Stimulated activated CD4-positive, alpha-beta T cell treated with anti-CD3 and anti-CD28 coated beads, Interleukin-2, amount 100 ng/mL, for 4 hours (primary cell): Measurements from ENCODE around the gene SLC10A7.

Experiments
- DNase-seq: peaks from one replicate; pipeline ENCODE4 v3.0.0-alpha.2; 2020; ENCODE audit warnings: low read depth

SLC10A7 gene

DNA sequence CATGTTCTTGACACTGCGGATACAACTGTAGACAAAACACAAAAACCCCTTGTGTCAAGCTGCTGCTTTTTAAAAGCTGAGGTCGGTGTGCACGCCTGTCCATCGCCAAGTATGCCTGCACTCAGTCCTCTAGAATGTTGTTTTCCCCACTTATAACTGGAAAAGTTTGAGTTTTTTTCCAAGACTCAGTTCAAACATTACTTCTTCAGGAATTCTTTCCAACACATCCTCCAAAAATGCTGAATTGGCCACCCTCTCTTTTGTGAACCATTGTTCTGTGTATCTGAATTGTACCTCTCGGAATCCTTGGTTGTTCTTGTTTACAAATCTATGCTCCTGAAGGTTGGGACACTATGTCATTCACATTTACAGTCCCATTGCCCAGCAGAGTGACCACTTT is 212.8 kb downstream of the SLC10A7 start:
- DNase-seq, result no peak

DNA sequence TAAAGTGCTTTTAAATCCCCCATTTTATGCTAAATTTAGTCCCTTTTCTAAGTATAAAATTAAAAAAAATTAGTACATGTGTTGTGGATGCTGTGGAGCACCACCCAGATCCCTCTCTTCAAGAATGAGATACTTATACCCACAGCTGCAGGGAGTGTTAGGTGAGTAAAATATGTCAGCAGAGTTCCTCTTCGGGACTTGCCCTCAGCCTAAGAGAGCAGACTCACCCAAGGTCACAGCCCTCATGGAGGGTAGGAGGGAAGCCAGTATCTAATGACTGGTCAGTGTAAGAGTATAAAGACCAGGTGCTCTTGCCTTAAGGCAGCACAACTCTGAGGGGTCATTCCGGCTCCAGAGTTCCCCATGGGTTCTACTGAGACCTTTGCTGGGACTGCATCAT is 218.9 kb downstream of the SLC10A7 start:
- no peak for DNase-seq

DNA sequence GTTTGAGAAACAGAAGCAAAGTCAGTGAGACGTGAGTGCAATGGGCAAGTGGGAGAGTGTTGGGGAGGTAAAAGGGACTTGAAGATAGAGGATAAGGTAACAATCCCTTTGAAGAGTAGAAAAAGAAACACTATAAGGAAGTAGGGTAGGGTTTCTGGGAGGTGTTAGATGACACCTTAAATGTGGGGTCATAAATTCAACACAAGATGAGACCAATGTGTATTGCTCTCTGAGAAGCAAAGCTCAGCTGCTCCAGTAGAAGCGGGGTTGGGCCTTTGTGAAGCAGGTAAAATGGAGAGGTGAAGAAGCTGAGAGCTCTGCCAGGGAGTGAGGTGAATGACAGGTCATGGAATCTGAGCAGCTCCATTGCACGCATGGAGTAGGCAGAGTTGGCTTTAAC is 222.1 kb downstream of the SLC10A7 start:
- DNase-seq, result no peak

DNA sequence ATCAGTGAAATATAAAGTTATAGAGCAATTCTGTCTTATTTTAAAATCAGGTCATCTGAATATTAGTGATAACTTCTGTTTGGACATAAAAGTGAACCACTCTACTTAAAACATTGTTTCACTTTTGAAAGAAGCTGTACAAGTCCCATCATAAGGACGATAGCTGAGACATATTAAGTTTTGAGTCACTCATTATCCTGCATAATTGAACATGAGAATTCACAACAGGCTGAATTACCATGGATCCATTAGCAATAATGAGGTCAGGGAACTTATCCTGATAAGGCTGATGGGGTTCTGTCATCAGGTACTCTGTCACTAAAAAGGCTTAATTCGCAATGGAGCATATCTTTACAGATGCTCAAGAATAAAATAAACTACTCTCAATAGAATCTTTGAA is 227.0 kb downstream of the SLC10A7 start:
- no peak for DNase-seq

DNA sequence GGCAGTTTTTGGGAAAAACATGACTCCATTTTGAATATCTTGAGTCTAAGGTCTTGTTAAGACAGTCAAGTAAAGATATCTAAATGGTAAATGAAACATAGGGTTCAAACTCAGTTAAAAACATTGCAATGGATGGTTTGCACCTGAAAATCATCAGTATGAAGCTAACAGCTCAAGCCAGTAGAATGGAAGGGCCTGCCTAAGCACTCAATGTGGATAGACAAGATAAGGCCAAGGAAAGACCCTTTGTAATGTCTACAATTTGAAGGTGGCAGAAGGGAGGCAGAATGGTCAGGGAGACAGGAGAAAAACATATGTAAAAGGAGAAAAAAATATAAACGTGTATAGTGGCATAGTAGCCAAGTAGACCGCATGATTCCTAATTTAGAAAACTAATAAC is 229.2 kb downstream of the SLC10A7 start:
- DNase-seq, result no peak

- DNase-seq, result no peak
Measured at GRCh38 chr4:146291313-146291712, 230.4 kb downstream of the SLC10A7 start.

- no peak for DNase-seq
Measured at GRCh38 chr4:146288193-146288592, 233.5 kb downstream of the SLC10A7 start.

DNA sequence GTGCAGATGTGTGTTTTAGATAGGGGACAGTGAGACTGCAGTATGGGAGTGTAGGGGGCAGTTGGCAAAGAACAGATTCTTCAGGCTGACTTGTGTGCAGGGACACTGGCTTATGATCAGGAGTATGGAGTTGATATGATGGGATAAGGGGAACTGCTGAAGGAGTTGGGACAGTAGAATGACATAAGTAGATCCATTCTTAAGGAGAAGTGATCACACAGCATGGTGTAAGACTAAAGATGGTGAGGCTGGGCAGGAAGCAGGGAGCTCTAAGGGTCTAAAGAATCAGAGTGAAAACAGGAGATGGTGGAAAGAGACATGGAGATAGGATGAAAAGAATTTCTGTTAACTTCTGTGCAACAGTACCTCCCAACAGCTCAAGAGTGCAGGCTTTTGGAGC is 236.7 kb downstream of the SLC10A7 start:
- DNase-seq, result no peak

DNA sequence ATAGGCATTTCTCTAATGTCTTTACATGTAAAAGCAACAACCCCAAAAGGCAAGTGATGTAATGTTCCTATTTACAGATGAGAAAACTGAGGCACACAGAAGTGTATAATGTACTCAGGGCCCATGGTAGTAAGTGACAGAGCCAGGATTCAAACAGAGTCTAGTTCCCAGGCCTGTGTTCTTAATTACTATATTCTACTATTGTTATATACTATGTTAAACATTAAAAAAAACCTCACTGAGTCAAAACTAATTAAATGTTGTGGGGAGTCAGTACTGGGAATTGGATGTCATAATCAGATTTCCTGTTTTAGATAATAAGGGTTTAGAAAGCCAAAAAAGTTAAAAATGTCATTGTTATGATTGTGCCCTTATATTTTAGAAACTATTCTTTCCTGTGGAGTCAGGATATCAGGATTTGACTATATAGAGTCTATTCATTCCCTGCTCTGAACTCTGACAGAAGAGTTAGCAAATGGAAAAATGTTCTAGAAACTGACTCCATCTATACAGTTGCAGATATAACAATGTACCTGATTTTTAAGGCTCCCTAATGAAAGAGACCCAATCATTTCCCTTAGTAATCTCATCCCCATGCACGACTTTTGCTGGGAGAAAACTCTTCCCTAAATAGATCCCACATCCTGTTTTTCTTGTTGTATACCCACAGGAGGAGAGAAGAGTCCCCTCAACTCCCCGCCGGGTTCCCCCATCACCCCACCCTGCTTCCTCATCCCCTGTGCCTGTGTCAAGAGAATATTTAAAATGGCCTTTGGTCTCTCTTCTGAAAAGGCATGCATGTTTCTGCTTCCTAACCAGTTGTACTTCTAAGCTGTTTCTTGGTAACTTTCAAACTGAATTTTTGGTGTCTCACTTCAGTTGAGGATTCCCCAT is 237.7 kb downstream of the SLC10A7 start:
- no peak for DNase-seq

- DNase-seq, result no peak
Measured at GRCh38 chr4:146282657-146283056, 239.1 kb downstream of the SLC10A7 start.

- no peak for DNase-seq
Measured at GRCh38 chr4:146278986-146279385, 242.8 kb downstream of the SLC10A7 start.

GRCh38 chr4:146275370-146275769 is 246.4 kb downstream of the SLC10A7 start:
- DNase-seq, result no peak

- no peak for DNase-seq
Measured at GRCh38 chr4:146274774-146275173, 247.0 kb downstream of the SLC10A7 start.

DNA sequence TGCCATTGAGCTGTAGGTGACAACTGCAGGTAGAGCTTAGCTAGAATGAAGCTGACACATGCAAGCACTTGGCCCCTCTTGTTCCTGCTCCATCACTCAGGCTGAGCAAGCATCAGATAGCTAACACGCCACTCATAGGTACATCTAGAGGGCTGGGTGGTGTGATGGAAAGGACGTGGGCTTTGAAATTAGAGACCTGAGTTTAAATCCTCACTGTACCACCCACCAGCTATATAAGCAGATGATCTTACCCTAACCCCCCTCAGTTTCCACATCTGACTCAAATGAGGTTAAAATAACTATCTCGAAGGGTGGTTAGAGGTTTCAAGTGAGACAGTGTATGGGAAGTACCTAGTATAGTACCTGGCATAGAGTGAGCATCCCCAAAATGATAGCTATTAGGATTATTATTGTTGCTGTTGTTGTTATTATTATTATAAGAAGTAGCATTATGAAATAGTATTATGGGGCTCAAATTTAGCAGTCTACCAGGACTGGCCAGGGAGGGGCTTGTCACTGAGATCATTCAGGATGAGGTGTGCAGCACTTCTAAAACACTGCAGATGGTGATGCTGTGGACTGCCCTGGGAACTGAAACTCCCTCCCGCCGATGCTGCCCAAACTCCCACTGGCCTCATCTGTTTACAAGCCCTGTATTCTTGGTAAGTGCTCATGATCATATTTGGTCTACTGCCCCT is 248.4 kb downstream of the SLC10A7 start:
- no peak for DNase-seq

DNA sequence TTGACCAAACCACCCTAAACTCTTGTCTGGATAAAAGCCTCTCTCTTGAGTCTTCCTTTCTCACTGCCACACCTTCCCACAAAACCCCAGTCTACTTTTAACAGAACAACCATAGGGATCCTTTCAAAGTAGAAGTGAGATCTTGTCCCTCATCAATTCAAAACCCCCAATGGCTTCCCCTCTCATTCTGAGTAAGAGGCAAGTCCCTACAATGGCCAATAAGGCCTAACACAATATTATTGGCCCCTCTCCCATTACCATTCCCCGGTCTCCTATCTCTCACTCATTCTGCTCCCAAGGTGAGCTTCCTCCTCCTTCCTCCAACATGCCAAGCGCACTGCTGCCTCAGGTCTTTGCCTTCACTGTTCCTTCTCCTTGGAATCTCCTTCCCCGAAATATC is 250.3 kb downstream of the SLC10A7 start:
- DNase-seq, result no peak

DNA sequence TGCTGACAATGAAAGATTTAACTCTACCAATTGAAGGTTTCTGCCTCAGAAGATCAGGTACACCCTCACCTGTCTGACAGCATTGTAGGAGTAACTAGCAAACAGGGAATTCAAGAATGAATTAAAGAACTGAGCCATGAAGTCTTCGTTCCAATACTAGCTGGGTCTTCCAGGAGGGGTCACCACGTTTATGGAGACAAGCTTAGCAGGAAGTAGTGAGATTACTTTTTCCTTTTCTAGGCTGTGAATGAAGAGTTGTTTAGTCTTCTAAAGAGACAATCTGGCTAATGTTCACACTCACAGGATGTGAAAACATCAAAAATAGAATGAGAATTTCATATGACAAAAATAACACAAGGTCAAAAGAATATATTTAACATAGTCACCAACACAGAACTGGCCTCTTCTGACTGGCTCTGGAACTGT is 252.5 kb downstream of the SLC10A7 start:
- no peak for DNase-seq

GRCh38 chr4:146267826-146268225 is 253.9 kb downstream of the SLC10A7 start:
- DNase-seq, result no peak

DNA sequence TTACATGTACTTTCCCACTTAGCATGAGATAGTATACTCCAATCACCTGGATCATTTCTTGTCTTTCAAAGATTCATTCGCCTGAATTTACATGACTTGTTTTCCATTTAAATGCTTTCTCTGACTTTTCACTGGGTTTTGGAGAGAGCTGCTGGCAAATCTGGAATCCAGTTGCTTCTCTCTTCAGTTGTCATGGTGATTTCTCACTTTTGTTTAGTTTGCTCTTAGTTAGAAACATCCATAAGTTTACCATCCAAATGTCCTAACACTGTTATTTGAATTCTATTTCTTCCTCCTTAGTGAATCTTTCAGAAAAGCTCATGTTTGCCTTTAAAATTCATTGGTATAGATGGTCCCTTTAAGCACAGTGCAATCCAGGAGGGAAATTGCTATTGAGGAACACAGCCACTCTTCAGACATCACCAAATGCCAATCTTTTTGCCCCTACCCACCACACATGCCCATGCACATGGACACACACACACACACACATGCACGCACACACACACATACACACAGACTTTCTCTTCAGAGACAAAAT is 255.7 kb downstream of the SLC10A7 start:
- DNase-seq, result no peak

DNA sequence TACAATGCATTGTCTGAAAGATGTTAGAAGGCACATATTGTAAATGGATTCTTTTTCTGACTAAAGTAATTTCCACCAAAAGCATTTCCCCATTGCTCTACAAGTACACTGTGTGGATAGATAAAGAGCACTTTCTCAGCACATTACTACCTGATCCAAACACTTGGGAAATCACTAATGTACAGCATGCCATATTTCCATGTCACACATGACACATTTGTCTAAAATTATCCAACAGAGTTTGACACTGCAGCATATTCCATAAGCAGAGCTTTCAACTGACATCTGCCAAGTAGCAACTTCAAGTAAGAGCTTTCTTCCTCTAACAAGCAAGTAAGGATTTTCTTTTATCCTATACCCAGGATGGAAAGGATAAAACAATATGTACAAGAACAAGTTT is 257.9 kb downstream of the SLC10A7 start:
- DNase-seq, result no peak

- DNase-seq, result no peak
Measured at GRCh38 chr4:146261041-146261440, 260.7 kb downstream of the SLC10A7 start.

DNA sequence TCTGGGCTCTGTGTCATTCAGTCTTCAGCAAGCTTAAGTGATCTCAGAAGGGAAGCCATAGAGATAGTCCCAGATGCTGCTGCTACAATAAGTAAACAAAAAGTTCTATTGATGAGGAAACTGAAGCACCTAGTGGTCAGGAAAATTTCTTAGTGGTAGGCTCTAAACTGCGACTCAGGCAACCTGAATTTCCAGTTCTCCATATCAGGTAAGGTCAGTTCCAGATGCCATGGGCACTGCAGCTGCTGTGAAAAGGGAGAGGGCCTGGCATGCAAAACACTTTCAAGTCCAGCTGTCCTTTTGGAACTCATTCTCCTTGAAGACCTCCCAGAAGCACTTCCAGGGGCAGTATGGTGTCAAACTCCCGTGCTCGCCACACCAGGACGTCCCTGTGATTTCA is 261.2 kb downstream of the SLC10A7 start:
- no peak for DNase-seq

DNA sequence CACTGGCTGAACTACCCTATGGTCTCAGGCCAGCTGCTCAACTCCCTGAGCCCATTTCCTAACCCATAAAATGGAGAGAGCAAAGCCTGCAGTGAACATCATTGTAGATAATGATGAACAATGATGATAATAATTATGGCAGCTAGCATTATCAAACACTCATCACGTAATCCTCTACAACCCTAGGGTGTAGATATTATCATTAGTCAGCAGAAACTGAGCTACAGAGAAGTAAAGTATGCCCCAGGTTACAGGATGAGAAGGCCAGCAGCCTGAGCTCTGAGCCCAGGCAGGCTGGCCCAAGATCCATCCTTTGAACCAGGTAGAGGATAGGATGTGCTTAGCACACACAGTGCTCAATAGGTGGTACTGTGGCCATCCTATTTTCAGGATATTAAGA is 264.2 kb downstream of the SLC10A7 start:
- no peak for DNase-seq

- DNase-seq, result no peak
Measured at GRCh38 chr4:146256328-146256727, 265.4 kb downstream of the SLC10A7 start.
